ENCODE data around the gene ARID3B.
A peak's percentile ranks its signal among the peaks of the same experiment; 100 is the strongest.
"Not testable (repeated sequence)": the region's sequence is repeated elsewhere in the genome, so short reads cannot be mapped to it uniquely, and the experiment has no call there.

The ARID3B gene

DNA sequence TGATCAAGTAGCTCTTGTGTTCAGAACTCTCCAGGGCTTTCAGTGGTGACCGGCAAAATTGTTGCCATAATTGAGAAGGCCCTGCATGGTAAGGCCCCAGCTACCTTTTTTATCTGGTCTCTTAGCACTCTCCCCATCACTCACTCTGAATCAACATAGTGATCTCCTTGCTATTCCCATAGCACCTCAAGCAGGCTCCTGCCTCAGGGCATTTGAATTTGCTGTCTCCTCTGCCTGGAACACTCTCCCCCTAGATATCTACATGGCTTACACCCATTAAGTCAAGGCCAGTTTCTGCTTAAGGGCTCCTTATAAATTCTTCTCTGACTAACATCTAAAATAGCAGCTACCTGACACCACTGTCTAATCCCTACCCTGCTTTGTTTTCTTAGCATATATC, 3.3 kb upstream of the ARID3B start:
- DNase-seq = no peak

DNA sequence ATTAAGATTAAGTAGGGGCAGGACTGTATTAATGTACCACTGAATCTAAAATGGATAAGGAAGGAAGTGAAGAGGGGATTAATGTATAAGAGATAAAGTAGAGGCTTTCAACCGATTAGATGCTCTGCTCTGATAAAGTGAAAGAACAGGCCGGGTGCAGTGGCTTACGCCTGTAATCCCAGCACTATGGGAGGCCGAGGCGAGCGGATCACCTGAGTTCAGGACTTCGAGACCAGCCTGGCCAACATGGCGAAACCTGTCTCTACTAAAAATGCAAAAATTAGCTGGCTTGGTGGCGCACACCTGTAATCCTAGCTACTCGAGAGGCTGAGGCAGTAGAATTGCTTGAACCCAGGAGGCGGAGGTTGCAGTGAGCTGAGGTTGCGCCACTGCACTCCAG, 1.5 kb upstream of the ARID3B start:
- DNase-seq = not testable (repeated sequence)

DNA sequence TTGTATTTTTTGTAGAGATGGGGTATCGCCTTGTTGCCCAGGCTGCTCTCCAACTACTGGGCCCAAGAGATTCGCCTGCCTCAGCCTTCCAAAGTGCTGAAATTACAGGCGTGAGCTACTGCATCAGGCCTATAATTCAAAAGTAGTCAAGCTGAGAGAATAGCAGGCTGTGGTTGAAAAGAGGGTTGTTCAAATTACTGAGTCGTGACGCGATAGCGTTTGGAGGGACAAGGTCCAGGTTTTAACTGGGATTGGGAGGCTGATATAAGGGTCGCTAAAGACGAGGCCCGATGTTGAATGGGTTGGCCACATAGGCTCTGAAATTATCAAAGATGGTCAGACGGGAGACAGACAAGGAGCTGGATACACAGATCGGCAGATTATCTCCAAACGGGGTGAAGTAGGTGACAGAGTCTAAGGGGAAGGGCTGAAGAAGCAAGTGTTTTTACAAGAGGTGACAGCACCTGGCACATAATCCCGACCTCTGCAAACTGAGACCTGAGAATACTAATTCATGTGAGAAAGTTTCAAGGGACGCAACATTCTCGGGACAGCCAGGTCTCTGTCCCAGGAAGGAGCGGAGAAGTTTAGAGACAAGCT, 759 bp upstream of the ARID3B start:
- DNase-seq = no peak

DNA sequence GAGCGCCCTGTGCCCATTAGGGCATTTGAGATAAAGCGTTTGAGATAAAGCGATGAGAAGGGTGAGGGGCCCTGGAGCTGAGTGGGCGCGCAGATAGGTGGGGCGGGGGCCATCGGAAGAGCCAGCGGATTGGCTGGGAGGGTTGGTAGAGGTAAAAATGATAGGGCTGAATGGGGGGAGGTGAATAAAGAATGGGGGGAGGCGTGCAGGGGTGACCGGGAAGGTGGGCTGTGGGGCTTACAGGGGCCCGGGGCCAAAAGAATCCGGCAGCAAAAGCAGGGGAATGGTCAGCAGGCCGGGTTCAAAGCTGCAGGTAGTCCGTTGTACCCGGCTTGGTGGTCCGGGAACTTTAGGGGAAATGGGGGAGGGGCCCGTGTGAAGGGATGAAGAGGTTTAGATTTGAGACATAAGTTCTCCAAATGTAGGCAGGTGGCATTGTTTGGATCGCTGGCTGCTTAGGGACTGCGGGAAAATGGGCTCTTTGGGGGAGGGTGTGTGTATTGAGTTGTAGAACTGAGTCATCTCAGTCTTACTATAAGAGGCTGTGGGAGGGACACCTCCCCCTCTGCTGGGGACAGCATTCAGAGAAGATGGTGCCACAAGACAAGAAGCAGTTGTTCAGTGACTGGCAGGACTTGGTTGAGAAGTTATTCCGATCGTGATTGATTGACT, 610 bp downstream of the ARID3B start:
- DNase-seq = peak; percentile 63

DNA sequence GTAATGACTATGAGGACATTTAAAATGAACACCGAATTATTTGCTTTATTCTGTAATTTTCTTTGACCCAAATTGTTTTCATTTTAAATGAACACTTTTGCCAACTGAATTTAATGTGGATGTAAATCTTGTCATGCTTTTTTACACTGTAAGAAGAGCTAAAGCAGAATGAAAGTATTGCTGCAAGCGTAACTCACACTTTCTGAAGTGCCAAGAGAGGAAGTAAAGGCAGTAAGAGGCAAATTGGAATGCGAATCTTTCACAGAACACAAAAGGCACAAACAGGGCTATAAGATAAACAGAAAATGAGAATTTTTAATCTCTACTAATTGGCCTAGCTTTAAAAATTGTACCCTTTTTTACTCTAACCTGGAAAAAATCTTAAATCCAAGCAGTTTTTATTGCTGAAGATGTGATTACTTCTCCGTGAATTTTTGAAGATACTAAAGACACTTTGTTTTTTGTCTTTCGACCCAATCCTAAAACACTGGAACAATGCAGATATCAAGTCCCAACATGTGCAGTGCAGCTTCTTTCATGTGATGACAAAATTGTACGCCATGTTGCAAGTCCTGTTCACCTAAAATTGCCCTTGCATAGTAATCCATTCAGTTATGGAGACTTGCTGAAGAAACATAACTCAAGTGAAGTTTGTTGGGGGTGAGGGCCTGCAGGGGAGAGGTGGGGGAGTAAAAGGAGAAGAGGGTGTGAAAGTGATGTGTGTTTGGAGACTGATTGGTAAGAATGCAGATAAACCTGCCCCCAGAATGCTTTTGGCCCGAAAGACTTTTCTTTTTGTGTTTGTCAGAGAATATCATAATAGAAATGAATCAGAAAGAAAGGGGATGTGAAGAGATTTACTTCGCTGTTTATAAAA, 1.4 kb downstream of the ARID3B start:
- DNase-seq = no peak

DNA sequence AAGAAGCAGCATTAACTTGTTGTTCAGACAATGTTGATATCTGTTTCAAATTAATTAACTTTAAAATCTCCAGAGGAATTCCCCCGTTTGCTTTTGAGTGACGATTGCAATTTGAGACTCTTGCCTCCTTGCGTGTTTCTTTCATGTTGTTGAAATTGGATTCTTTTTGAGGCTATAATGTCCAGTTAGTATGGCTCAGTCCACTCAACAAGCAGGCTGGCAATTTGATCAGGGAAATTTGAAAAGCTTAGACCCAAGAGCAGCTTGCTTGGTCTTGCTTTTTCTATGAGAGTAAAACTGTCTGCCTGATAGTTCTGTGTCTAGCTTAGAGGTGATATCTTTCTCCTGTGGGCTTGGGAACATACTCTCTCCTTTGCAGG, 2.0 kb downstream of the ARID3B start:
- DNase-seq = no peak

DNA sequence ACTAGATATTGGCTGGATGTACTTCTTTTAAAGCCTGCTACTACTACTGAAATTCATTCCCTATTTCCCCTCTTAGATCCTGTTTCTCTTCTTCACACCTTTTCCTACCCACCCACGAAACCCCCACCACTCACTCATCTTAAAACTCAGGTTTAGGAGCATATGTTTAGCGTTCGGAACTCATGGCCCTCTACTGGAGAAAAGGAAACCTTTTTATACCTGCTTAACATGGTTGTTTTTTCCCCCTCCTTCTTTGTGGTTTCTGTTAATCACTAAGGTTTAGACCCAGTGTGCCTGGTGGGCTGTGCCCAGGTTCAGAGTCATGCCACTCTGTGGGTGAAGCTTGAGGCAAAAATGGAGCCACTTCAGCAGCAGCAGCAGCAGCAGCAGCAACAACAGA, 2.6 kb downstream of the ARID3B start:
- DNase-seq = peak; percentile 48

DNA sequence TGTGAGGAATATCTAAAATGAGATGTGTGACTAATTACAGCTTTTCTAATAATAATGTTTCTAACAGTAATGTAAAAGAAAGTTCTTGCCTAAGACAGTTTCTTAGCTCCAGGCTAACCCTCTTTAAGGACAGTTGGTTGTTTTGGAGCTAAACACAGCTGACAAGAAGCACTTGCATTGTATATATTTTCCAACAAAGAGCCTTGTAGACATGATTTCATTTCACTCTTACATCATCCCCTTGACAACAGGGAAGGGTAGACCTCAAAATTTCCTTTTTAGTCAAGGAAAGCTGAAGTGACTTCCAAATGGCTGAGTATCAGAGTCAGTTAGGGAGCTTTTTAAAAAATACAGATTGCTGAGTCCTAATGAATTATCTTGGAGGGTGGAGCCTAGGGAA, 4.1 kb downstream of the ARID3B start:
- DNase-seq = no peak

DNA sequence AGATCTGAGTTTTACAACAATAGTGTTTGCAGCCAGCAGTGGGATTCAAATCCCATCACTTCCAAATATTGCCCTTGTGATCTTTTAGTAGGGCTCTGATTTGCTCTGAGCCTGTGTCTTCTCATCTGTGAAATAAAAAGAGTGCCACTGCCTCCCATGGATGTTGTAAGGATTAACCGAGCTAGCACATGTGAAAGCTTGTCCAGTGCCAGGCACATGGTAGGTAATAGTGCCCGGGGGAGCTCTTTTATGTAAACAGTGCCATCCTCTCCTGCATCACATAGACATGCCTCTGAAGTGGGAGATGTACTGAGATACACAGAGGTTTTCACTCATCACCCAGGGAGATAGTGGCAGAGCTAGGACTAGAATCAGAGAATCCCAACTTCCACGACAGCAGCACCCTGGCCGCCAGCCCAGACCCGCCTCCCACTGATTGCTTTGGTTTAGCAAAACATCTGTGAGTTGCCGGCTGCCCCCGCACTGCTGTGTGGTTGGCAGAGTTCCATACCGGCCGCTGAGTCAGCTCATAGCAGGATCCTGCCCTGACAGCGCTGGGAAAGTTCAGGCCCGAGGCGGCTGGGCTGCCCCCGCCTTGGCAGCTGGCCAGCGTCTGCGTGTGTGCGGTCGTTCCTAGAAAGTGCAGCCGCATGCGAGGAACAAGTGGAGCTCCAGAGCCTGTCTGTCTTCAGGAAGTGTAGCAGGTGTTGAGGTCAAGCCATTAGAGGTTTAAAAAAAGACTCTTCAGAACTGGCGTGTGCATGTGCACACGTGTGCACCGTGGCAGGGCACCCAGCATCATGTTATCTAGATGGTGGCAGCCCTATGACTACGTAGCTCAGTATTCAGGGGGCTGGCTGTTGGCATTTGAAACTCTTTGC, 5.0 kb downstream of the ARID3B start:
- peak; percentile 94 for DNase-seq

DNA sequence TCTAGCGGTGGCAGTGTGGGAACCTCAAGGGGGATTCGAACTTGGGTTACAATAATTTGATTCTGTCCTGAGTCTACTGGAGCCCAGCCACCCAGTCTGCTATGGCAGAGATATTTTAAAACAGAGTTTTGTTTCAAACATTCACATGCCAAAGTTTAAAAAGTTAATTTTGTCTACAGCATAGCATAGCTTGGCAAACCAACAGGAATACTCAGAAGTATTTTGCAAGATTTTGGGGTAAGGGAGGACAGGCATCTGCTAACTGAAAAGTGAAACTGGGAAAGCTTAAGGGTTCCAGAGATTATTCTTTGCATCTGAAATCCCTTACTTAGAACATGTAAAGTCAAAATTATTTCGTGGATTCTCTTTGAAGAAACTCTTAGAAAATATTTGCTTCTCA, 6.6 kb downstream of the ARID3B start:
- no peak for DNase-seq

DNA sequence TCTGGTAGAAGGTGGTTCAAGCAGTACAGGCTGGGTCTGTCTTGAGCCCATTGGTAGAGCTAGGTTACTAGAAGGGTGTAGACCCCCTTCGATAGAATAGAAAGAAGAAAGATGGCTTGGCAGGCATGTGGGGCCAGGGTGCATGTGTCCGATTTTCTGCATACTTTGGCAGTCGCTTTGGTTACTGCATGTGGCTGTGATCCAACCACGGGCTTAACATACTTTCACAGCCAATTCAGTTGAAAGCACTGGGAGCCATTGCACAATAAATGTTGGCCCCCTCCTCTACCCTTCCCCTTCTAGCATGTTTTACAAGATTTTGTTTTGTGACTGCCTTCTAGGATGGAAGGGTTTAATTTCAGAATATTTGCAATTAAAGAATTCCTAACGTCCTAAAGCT, 7.2 kb downstream of the ARID3B start:
- no peak for DNase-seq

DNA sequence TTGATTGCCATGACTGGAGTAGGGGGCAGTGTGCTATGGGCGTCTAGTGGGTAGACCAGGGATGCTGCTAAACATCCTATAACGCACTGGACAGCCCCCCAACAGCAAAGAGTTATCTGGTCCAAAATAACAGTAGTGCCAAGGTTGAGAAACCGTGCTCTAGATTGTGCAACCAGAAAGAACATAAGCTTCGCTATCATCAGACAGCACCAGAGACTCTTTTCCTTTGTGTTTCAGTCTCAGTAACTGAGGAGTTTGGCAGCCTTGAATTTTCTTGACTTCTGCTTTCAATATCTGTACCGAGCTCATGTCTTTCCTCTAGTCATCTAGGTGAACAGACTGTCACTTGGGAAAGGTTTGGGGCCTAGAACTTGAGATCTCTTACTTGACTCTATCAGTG, 8.8 kb downstream of the ARID3B start:
- no peak for DNase-seq

DNA sequence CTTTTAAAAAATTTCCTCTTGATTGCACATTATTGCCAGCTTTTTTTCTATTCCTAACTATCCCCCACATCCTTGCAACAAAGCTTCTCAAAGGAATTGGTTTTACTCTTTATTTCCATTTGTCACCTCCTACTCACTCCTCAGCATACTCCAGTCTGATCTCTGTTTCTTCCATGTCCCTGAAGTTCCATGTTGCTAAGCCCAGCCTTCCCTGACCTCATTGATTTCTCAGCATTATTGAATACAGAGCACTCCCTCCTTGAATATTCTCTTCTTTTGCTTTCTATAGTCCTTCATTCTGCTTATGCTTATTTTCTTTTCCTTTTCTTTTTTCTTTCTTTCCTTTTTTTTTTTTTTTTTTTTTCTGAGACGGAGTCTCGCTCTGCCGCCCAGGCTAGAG, 10.7 kb downstream of the ARID3B start:
- DNase-seq = no peak

DNA sequence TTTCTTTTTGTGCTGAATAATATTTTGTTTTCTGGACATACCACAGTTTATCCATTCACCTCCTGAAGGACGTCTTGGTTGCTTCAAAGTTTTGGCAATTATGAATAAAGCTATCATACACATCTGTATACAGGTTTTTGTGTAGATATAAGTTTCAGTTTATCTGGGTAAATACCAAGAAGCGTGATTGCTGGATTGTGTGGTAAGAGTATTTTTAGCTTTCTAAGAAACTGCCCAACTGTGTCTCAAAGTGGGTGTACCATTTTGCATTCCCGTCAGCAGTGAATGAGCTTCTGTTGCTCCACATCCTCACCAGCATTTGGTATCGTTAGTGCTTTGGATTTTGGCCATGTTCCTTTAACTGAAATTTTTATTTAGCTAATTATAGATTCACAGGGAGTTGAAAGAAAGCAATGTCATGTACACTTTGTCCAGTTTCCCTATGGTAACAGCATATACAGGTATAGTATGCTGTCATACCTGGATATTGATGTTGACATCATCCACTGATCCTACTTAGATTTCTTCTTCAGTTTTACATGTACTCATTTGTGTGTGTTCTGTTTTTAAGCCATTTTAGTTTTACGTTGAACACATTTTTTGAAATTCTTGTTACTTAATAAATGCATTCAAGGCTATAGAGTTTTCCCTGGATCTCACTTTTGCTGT, 11.9 kb downstream of the ARID3B start:
- DNase-seq = no peak

DNA sequence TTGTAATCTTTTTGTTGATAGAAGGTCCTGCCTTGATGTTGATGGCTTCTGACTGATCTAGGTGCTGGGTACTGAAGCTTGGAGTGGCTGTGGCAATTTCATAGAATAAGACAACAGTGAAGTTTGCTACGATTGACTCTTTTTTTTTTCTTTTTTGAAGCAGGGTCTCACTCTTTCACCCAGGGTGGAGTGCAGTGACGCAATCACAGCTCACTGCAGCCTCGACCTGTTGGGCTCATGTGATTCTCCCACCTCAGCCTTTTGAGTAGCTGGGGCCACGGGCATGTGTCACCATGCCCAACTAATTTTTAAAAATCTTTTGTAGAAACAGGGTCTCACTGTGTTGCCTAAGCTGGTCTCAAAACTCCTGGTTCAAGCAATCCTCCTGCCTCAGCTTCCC, 14.2 kb downstream of the ARID3B start:
- no peak for DNase-seq

DNA sequence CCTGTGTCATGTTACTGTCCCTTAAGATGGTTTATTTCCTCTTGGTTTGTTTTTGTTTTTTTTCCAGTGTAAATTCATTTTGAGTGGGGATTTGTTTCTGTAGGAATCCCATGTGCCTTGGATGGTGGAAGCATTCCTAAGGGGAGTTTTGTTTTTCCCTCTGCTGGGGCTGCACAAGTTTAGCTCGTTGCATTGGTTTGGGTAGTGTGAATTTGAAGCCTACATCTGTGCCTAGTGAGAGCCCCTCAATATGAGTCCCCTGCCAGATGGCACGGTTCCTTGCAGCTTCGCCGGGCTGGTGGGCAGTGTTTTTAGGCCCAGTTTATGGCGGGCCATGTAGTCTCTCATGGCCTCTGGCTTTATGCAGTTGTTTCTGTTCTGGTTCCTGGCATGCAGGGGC, 17.7 kb downstream of the ARID3B start:
- no peak for DNase-seq

DNA sequence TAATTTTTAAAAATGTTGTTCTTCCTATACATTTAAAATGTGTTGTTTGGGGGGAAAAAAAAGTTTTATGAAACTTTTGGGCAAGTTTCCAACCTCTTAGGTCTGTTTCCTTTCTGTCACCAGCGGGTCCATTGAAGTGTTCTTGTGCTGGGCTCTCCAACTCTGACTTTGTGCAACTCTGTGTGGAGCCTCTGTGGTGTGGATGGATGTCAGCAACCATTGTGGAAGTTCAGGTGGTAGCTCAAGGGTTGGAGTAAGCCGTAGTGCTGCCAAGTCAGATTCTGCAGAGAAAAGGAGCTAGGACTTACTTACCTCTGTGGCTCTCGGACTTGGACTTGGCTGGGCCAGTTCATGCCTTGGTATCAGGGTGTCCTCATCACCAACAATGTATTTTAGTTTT, 22.4 kb downstream of the ARID3B start:
- DNase-seq = no peak

DNA sequence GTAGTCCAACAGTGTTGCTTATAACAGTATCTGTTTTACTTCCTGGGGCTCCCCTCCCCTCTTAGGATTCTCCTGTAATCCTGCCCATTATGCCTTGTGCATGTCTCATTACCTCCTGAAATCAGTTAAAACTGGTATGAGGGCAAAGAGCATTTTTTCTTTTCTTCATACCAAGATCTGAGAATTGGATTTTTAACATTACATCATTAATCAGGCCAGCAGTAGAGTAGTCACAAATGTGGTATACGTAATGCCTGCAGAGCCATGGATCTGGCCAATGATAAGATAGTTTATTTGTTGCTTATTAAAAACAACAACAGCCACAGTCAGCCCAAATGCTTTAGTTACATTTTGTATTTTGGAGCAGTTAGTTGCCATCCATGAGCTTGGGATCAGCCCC, 23.2 kb downstream of the ARID3B start:
- no peak for DNase-seq

DNA sequence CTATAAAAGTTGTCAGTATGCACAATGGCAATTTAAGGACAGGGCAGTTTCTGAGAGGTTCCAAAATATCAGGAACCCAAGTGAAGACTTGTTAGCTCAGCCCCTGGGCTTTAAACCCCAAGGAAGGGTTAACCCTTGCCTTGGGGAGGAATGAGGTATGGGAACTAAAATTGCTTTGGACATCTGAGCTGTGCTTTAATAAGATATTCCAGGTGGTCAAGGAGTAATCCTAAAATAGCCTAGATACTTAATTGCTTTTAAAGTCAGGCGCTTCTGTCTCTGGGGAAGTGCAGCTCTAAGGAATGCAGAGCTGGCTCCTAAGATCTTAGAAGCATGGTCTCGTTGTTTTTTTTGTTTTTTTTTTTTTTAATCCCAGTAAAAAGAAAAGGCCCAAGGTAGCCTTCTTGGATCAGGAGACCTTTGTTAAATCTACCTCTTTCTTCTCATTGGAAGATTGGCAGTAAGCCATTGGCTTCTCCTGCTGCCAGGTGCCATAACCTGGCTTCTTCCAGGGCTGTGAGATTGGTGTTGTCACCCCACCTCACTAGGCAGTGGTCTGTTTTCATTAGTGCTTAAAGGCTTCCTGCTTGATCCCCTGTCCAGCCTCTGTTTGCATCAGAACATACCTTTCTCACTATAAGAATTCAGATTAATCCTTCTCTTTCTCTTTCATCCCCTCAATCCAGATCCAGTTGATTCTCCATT, 24.5 kb downstream of the ARID3B start:
- DNase-seq = no peak

DNA sequence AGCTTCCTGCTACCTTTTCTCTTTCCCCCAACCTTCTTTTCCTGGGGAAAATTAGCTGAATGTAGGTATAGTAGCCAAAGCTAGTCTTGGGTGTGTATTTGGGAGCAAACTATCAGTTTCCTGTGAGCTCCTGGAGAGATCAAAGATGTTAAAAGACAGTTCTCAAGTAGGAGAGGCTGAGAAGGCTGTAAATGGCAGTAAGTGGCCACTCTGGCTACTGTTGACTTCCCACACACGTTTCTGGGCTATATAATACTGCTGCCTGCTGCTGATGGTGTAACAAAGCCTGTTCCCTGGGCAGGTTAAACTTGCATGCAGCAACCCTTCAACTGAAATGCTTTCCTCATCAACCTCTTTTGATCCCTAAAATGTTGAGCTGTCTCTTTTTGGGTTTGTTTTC, 27.6 kb downstream of the ARID3B start:
- DNase-seq = no peak

DNA sequence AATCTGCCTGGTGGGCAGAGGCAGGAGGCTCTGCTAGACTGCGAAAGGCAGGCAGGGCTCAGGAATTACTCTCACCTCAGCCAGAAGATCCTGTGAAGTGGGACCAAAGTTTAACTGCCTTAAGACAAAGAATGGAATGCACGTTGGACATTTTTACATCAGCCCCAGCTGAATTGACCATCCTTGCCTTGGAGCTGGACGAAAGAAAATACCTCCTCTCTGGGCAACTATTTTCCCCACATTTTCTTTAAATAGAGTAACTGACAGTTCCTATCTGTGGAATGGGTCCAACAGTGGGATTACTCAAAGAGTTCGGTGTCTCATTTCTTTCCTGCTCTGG, 28.7 kb downstream of the ARID3B start:
- DNase-seq = no peak

DNA sequence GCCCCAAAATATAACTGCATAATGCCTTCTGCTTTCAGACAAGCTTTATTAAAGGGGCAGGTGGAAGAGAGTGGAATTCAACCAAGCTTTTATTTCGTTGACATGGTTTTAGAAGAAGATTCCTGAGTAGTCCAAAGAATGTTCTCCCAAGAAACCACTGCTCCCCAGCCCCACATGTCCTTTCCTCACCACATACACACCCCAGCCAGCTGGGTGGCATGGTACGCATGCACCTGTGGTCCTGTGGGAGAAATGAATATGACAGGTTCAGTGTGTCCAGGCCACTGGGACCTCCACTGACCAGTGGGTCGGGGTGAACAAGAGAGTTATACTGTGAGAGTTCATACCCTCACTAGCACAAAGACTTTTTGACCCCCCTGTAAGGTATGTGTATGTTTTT, 30.2 kb downstream of the ARID3B start:
- DNase-seq = no peak

All from activated T-cell treated with anti-CD3 and anti-CD28 coated beads, Interleukin-2, amount 50 U/mL, for 1 hour (primary cell).